WERI-Rb-1 (cell line): Measurements from ENCODE around the gene ENAH.

Experiments used
- DNase-seq: peaks from one replicate; pipeline ENCODE4 v3.0.0-alpha.2; 2020
- H3K27ac ChIP-seq: fragments of 250-450 bp; sonication (Bioruptor Pico); 2 replicates; pipeline ENCODE4 v1.5.1; 2020; ENCODE audit warnings: mild to moderate bottlenecking, moderate library complexity
- H3K27me3 ChIP-seq: fragments of 250-450 bp; sonication (Bioruptor Pico); 2 replicates; pipeline ENCODE4 v1.5.1; 2021; ENCODE audit warnings: mild to moderate bottlenecking, low read depth, moderate library complexity; ENCODE audit not compliant: insufficient read depth, severe bottlenecking
- H3K36me3 ChIP-seq: fragments of 250-450 bp; sonication (Bioruptor Pico); 2 replicates; pipeline ENCODE4 v1.5.1; 2020; ENCODE audit warnings: mild to moderate bottlenecking, moderate library complexity
- H3K4me3 ChIP-seq: 2 replicates; pipeline ENCODE4 v1.5.1; 2011; ENCODE audit warnings: low read depth, mild to moderate bottlenecking, control low read depth, low read length
- H3K9me3 ChIP-seq: fragments of 250-450 bp; sonication (Bioruptor Pico); 2 replicates; pipeline ENCODE4 v1.5.1; 2021; ENCODE audit warnings: mild to moderate bottlenecking, moderate library complexity; ENCODE audit not compliant: severe bottlenecking
- CTCF ChIP-seq: IDR thresholded peaks from 2 replicates; pipeline ENCODE4 v1.5.1; 2011; ENCODE audit warnings: low read depth, mild to moderate bottlenecking, control low read depth, inconsistent platforms, low read length

ENAH gene

GRCh38 chr1:225464851-225465792 lies 187.8 kb downstream of the ENAH start:
- H3K27me3 ChIP-seq: no peaks in the 10 kb centered on the region
- no peak overlapping the region for H3K4me3 ChIP-seq
- peak; percentile 13 for DNase-seq
- H3K9me3 ChIP-seq: no peaks in the 10 kb centered on the region
- H3K27ac ChIP-seq: no peak overlapping the region
- TF ChIP-seq CTCF: no peak
- no peaks in the 10 kb centered on the region for H3K36me3 ChIP-seq

- no peak for DNase-seq
- no peaks in the 10 kb centered on the region for H3K27me3 ChIP-seq
- no peak overlapping the region for H3K27ac ChIP-seq
- no peaks in the 10 kb centered on the region for H3K36me3 ChIP-seq
- no peak overlapping the region for H3K4me3 ChIP-seq
- H3K9me3 ChIP-seq: no peaks in the 10 kb centered on the region
- TF ChIP-seq CTCF: no peak
These were observed 190.0 kb downstream of the ENAH start for GRCh38 chr1:225462714-225463574.

GRCh38 chr1:225462429-225462713 lies 190.6 kb downstream of the ENAH start:
- H3K4me3 ChIP-seq: no peak overlapping the region
- no peak for TF ChIP-seq CTCF
- no peak overlapping the region for H3K27ac ChIP-seq
- H3K36me3 ChIP-seq: no peaks in the 10 kb centered on the region
- no peaks in the 10 kb centered on the region for H3K9me3 ChIP-seq
- no peak for DNase-seq
- no peaks in the 10 kb centered on the region for H3K27me3 ChIP-seq

- no peak for DNase-seq
- Histone ChIP-seq H3K9me3 (no peaks in the 10 kb centered on the region), H3K36me3 (no peaks in the 10 kb centered on the region), H3K27ac (no peak overlapping the region), H3K27me3 (no peaks in the 10 kb centered on the region), H3K4me3 (no peak overlapping the region)
- no peak for TF ChIP-seq CTCF
These were observed 191.1 kb downstream of the ENAH start for GRCh38 chr1:225461533-225462428.

GRCh38 chr1:225460737-225461532 lies 192.0 kb downstream of the ENAH start:
- Histone ChIP-seq H3K36me3 (no peaks in the 10 kb centered on the region), H3K27me3 (no peaks in the 10 kb centered on the region), H3K9me3 (no peaks in the 10 kb centered on the region), H3K27ac (no peak overlapping the region), H3K4me3 (no peak overlapping the region)
- no peak for TF ChIP-seq CTCF
- DNase-seq: no peak
